B cell (primary cell): ENCODE measurements around the gene FAM227A. TPM values are rescaled to one million over a fixed set of nuclear protein-coding genes. Genes with fewer than 3 reads are reported as not detected.

Source experiments
- ATAC-seq: fragments of 200-7000 bp; cut with Tn5 transposase; one replicate; pipeline ENCODE4 v1.10.0; 2021; ENCODE audit warnings: low read depth, mild to moderate bottlenecking, moderate number of reproducible peaks, moderate library complexity
- CTCF ChIA-PET: fragments of 350-600 bp; sonication (Branson Sonifier 250); formaldehyde crosslinking; loops from one replicate; lab custom pipeline; 2021; ENCODE audit warnings: antibody characterized with exemption, inconsistent platforms; lab: Charles Lee
- POLR2A ChIA-PET: fragments of 350-600 bp; sonication (Branson Sonifier 250); formaldehyde crosslinking; loops from one replicate; lab custom pipeline; 2021; ENCODE audit warnings: antibody characterized with exemption; lab: Charles Lee
- DNase-seq: peaks from one replicate; pipeline ENCODE4 v3.0.0; 2013
- H2AFZ ChIP-seq: 2 replicates; pipeline ENCODE4 v1.6.1; 2012; ENCODE audit warnings: mild to moderate bottlenecking, low read depth, low read length; ENCODE audit not compliant: insufficient read depth, poor library complexity, severe bottlenecking
- H3K27ac ChIP-seq, 2 donors: 1 replicate in 1 of 2; 2 replicates in 1 of 2; pipeline ENCODE4 v1.5.1; 2012 to 2013; ENCODE audit warnings: low read length in 2 of 2, mild to moderate bottlenecking in 2 of 2, moderate library complexity in 1 of 2
- H3K27me3 ChIP-seq, 4 experiments: fragments of 200-600 bp in 1 of 4; sonication (generic) in 1 of 4; replicated peaks in 1 of 4; 1 replicate in 2 of 4; 2 replicates in 2 of 4; pipeline versions ENCODE4 v1.6.1 to v1.7.0; 2013 to 2016; ENCODE audit warnings: low read length in 3 of 4, mild to moderate bottlenecking in 2 of 4, mixed read lengths in 1 of 4, moderate library complexity in 1 of 4; ENCODE audit not compliant: insufficient read depth in 4 of 4, control insufficient read depth in 3 of 4; ENCODE audit errors: control extremely low read depth in 1 of 4
- H3K36me3 ChIP-seq, 2 experiments: replicated peaks in 1 of 2; 1 replicate in 1 of 2; 2 replicates in 1 of 2; pipeline versions ENCODE4 v1.6.1 to v1.7.1; 2013; ENCODE audit warnings: low read length in 1 of 2; ENCODE audit not compliant: insufficient read depth in 2 of 2, control insufficient read depth in 1 of 2; ENCODE audit errors: control extremely low read depth in 1 of 2, extremely low read depth in 1 of 2
- H3K4me1 ChIP-seq, 2 donors: fragments of 200-600 bp in 1 of 2; sonication (generic) in 1 of 2; 1 replicate in 1 of 2; 2 replicates in 1 of 2; pipeline versions ENCODE4 v1.5.1 to v1.6.1; 2013 to 2017; ENCODE audit warnings: low read length in 2 of 2; ENCODE audit not compliant: control insufficient read depth in 2 of 2, insufficient read depth in 2 of 2
- H3K4me2 ChIP-seq: replicated peaks from 2 replicates; pipeline ENCODE3; 2012; ENCODE audit warnings: mild to moderate bottlenecking, low read depth, low read length; ENCODE audit not compliant: poor library complexity, severe bottlenecking
- H3K4me3 ChIP-seq, 5 experiments: fragments of 200-600 bp in 1 of 5; sonication (generic) in 1 of 5; 1 replicate in 3 of 5; 2 replicates in 2 of 5; pipeline versions ENCODE4 v1.5.1 to v1.7.0; 2011 to 2016; ENCODE audit warnings: low read length in 4 of 5, mild to moderate bottlenecking in 4 of 5, low read depth in 2 of 5, control low read depth in 1 of 5, moderate library complexity in 1 of 5; ENCODE audit not compliant: insufficient read depth in 1 of 5; ENCODE audit errors: control extremely low read depth in 1 of 5, extremely low read depth in 1 of 5
- H3K79me2 ChIP-seq: fragments of 200-600 bp; sonication (generic); one replicate; pipeline ENCODE4 v1.6.0; 2016; ENCODE audit warnings: low read length; ENCODE audit not compliant: control insufficient read depth, insufficient read depth
- H3K9ac ChIP-seq: fragments of 200-600 bp; sonication (generic); 2 replicates; pipeline ENCODE4 v1.6.1; 2017; ENCODE audit warnings: mild to moderate bottlenecking, low read length, moderate library complexity
- H3K9me3 ChIP-seq, 3 donors: one replicate each; pipeline versions ENCODE4 v1.6.1 to v1.7.1; 2013; ENCODE audit warnings: low read length in 2 of 3; ENCODE audit not compliant: control insufficient read depth in 2 of 3, insufficient read depth in 1 of 3; ENCODE audit errors: control extremely low read depth in 1 of 3
- H4K20me1 ChIP-seq: 2 replicates; pipeline ENCODE4 v1.6.0; 2012; ENCODE audit warnings: mild to moderate bottlenecking, low read length; ENCODE audit not compliant: insufficient read depth, control insufficient read depth, poor library complexity, severe bottlenecking
- H3K27ac Mint-ChIP-seq: one replicate; pipeline ENCODE4 v1.8.0; 2021; ENCODE audit warnings: mixed read lengths
- H3K27me3 Mint-ChIP-seq: one replicate; pipeline ENCODE4 v1.8.0; 2021; ENCODE audit warnings: mixed read lengths
- H3K4me1 Mint-ChIP-seq: one replicate; pipeline ENCODE4 v1.8.0; 2021; ENCODE audit warnings: mixed read lengths
- H3K4me3 Mint-ChIP-seq: one replicate; pipeline ENCODE4 v1.8.0; 2021; ENCODE audit warnings: mixed read lengths
- H3K9me3 Mint-ChIP-seq: one replicate; pipeline ENCODE4 v1.8.0; 2022; ENCODE audit warnings: mixed read lengths; ENCODE audit not compliant: insufficient read depth
- EZH2 ChIP-seq: IDR thresholded peaks from 2 replicates; pipeline ENCODE4 v1.6.1; 2012; ENCODE audit warnings: borderline replicate concordance, low read depth, mild to moderate bottlenecking, moderate library complexity, low read length; ENCODE audit not compliant: insufficient read depth, poor library complexity, severe bottlenecking
- WGBS: methylation state at CpG from one replicate; pipeline ENCODE4 v1.1.5; 2013; ENCODE audit warnings: missing lambda C conversion rate; ENCODE audit not compliant: insufficient coverage; 5-methylcytosine and 5-hydroxymethylcytosine counted together
- intact Hi-C: fragments of 100-400 bp; cut with micrococcal nuclease; formaldehyde crosslinking; loops from one replicate; pipeline ENCODE4 v1.10.0; 2022
- polyA plus RNA-seq: library from polyadenylated mRNA; depleted of rRNA; stranded (reverse); fragments of >200 nt; gene quantifications from 2 replicates; pipeline ENCODE4 v1.2.3, GENCODE V29; 2012
- total RNA-seq, 2 donors: library from RNA; stranded (reverse); fragments of 120-200 nt in 1 of 2; gene quantifications; 1 replicate in 1 of 2; 2 replicates in 1 of 2; pipeline versions ENCODE4 v1.2.3 to v1.2.4, GENCODE V29; 2013 to 2022
- TF ChIP-seq, protein P1 (sequence below): fragments of 200-600 bp; IDR thresholded peaks from one replicate; pipeline ENCODE4 v1.8.0; 2022; ENCODE audit warnings: antibody characterized with exemption, mild to moderate bottlenecking

Gene FAM227A
- total and polyA plus RNA-seq, 2 donors (not counting 1 experiment from before 2014, with no cell fraction given), result 0.04 to 0.57 TPM

DNA sequence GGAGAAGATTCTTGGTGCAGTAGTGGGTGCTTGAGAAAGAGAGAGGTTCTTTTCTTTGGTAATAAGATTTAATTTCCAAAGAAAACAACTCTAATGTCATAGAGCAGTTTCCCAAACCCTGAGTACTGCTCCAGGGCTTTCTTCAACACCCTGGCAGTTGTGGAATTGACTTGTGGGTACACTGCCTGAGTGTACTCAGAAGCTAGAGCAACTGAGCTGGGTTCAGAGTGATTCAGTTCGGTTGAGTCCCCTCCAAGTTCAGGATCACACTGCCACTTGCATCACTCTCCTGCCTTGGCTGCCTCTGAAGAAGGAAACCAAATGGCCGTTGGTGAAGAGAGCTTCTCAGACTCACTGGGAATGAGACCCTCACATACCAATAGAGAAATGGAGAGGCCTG is 91.5 kb downstream of the FAM227A start:
- H3K27ac Mint-ChIP-seq, result no peak overlapping the region
- H3K79me2 ChIP-seq, result no peaks in the 10 kb centered on the region
- H3K9me3 Mint-ChIP-seq, result no peaks in the 10 kb centered on the region
- peaks cover 1% of the 10 kb centered on the region for H3K4me1 Mint-ChIP-seq
- no peaks in the 10 kb centered on the region for H3K36me3 ChIP-seq
- no peak for ATAC-seq
- POLR2A ChIA-PET, result no interaction called here
- no peak overlapping the region for H3K4me3 ChIP-seq
- intact Hi-C loops, result no loop called here
- H2AFZ ChIP-seq, result no peak overlapping the region
- no peak overlapping the region for H3K27ac ChIP-seq
- no peaks in the 10 kb centered on the region for H3K9me3 ChIP-seq
- no CpG with 5 or more reads among the region's 2 CpGs for WGBS
- H3K9ac ChIP-seq, result no peak overlapping the region
- H4K20me1 ChIP-seq, result no peaks in the 10 kb centered on the region
- DNase-seq, result no peak
- H3K27me3 Mint-ChIP-seq, result no peaks in the 10 kb centered on the region
- CTCF ChIA-PET, result interaction anchor here (1.0 kb wide), 1 partner anchor 13 kb away, joined by 3 read pairs; no protein-coding TSS in a partner anchor
- H3K4me2 ChIP-seq, result no peak overlapping the region
- H3K4me1 ChIP-seq, result peaks cover 3 to 5% of the 10 kb centered on the region in 2 donors
- no peak for TF ChIP-seq EZH2
- TF ChIP-seq, protein P1, sequence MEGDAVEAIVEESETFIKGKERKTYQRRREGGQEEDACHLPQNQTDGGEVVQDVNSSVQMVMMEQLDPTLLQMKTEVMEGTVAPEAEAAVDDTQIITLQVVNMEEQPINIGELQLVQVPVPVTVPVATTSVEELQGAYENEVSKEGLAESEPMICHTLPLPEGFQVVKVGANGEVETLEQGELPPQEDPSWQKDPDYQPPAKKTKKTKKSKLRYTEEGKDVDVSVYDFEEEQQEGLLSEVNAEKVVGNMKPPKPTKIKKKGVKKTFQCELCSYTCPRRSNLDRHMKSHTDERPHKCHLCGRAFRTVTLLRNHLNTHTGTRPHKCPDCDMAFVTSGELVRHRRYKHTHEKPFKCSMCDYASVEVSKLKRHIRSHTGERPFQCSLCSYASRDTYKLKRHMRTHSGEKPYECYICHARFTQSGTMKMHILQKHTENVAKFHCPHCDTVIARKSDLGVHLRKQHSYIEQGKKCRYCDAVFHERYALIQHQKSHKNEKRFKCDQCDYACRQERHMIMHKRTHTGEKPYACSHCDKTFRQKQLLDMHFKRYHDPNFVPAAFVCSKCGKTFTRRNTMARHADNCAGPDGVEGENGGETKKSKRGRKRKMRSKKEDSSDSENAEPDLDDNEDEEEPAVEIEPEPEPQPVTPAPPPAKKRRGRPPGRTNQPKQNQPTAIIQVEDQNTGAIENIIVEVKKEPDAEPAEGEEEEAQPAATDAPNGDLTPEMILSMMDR, result no peak
- H3K4me3 Mint-ChIP-seq, result no peak overlapping the region
- H3K27me3 ChIP-seq, result no peaks in the 10 kb centered on the region

GRCh38 chr22:38554281-38554680 is 101.9 kb downstream of the FAM227A start:
- Histone ChIP-seq H3K9me3 (no peaks in the 10 kb centered on the region), H3K4me2 (no peak overlapping the region), H2AFZ (no peak overlapping the region), H3K4me3 (no peak overlapping the region), H3K9ac (no peak overlapping the region), H3K36me3 (no peaks in the 10 kb centered on the region), H3K79me2 (no peaks in the 10 kb centered on the region), H4K20me1 (no peaks in the 10 kb centered on the region), H3K27me3 (no peaks in the 10 kb centered on the region), H3K4me1 (peaks cover 5 to 7% of the 10 kb centered on the region in 2 donors), H3K27ac (no peak overlapping the region)
- intact Hi-C loops, result no loop called here
- Mint-ChIP-seq H3K4me1 (peaks cover 7% of the 10 kb centered on the region), H3K27ac (no peak overlapping the region), H3K9me3 (no peaks in the 10 kb centered on the region), H3K4me3 (no peak overlapping the region), H3K27me3 (no peaks in the 10 kb centered on the region)
- no peak for DNase-seq
- CTCF ChIA-PET, result interaction anchor here (0.7 to 1.8 kb wide), 3 partner anchors 18 to 508 kb away, joined by 4 read pairs; no protein-coding TSS in a partner anchor
- no peak for ATAC-seq
- POLR2A ChIA-PET, result interaction anchor here (0.6 to 1.0 kb wide), 4 partner anchors 9 to 198 kb away, joined by 3 to 7 read pairs (median 3); no protein-coding TSS in a partner anchor
- 80% methylated on average over 1 of the region's 3 CpGs for WGBS
- TF ChIP-seq EZH2, result no peak
- TF ChIP-seq, protein P1, result no peak
